Small intestine (tissue), 7 donors: ENCODE measurements around the gene RAD51B. TPM values are rescaled to one million over a fixed set of nuclear protein-coding genes. Genes with fewer than 3 reads are reported as not detected.

ENCODE experiments used
- DNase-seq, 2 donors: peaks; one replicate each; pipeline versions ENCODE4 v3.0.0 to v3.0.0-alpha.2; 2013
- FAIRE-seq: peaks from 2 replicates; lab custom pipeline; 2012; peaks lifted over from hg19 to GRCh38; lab: Jason Lieb, UNC
- H3K27ac ChIP-seq, 3 donors: one replicate each; pipeline ENCODE4 v1.5.1; 2013; ENCODE audit warnings: low read length in 2 of 3, mild to moderate bottlenecking in 2 of 3, control low read depth in 1 of 3, inconsistent platforms in 1 of 3, low read depth in 1 of 3, moderate library complexity in 1 of 3
- H3K27me3 ChIP-seq, 3 donors: one replicate each; pipeline ENCODE4 v1.6.1; 2013; ENCODE audit warnings: low read length in 3 of 3, inconsistent platforms in 1 of 3; ENCODE audit not compliant: control insufficient read depth in 3 of 3, insufficient read depth in 3 of 3
- H3K36me3 ChIP-seq, 3 donors: one replicate each; pipeline ENCODE4 v1.6.1; 2013; ENCODE audit warnings: low read length in 3 of 3, inconsistent platforms in 1 of 3, low read depth in 1 of 3, mild to moderate bottlenecking in 1 of 3, moderate library complexity in 1 of 3; ENCODE audit not compliant: control insufficient read depth in 3 of 3, insufficient read depth in 2 of 3
- H3K4me1 ChIP-seq, 3 donors: one replicate each; pipeline ENCODE4 v1.6.1; 2013; ENCODE audit warnings: low read length in 2 of 3, inconsistent platforms in 1 of 3, low read depth in 1 of 3, mild to moderate bottlenecking in 1 of 3, moderate library complexity in 1 of 3; ENCODE audit not compliant: control insufficient read depth in 3 of 3, insufficient read depth in 2 of 3
- H3K4me3 ChIP-seq, 3 donors: one replicate each; pipeline ENCODE4 v1.5.1; 2013; ENCODE audit warnings: low read length in 3 of 3, control low read depth in 1 of 3, inconsistent platforms in 1 of 3, low read depth in 1 of 3, mild to moderate bottlenecking in 1 of 3, moderate library complexity in 1 of 3
- H3K9me3 ChIP-seq, 2 donors: one replicate each; pipeline ENCODE4 v1.6.1; 2013; ENCODE audit warnings: low read depth in 1 of 2, low read length in 1 of 2; ENCODE audit not compliant: control insufficient read depth in 2 of 2, insufficient read depth in 1 of 2
- WGBS, 3 donors: extraction: QIAGEN DNeasy Blood & Tissue Kit; methylation state at CpG; one replicate each; pipeline ENCODE4 v1.1.7; 2013; 5-methylcytosine and 5-hydroxymethylcytosine counted together
- polyA plus RNA-seq, 4 donors: library from polyadenylated mRNA; stranded (reverse) in 3 of 4; unstranded in 1 of 4; fragments of 200-250 nt in 3 of 4; fragments of 120-200 nt in 1 of 4; gene quantifications; one replicate each; pipeline versions ENCODE4 v1.2.1 to v1.2.3, GENCODE V29; 2013
- donor health status: healthy with polysubstance abuse.
- donor health status: control.
- donor health status: control.
- donor health status: Bipolar disorder and iron deficiency.
- donor health status: healthy.

The RAD51B gene
- polyA plus RNA-seq, 4 donors, result 1.1 to 9.0 (median 4.1) TPM

GRCh38 chr14:68571114-68571591 lies 751.6 kb downstream of the RAD51B start:
- H3K4me3 ChIP-seq, result no peak overlapping the region
- H3K9me3 ChIP-seq, result peaks cover 0 to 7% of the 10 kb centered on the region in 2 donors
- DNase-seq, result no peak
- peaks cover 0 to 4% (median 0%) of the 10 kb centered on the region in 3 donors for H3K4me1 ChIP-seq
- 93 to 98% (median 95%) methylated on average over 4 of the region's 4 CpGs for WGBS, 3 donors
- no peak overlapping the region for H3K27ac ChIP-seq
- FAIRE-seq, result no peak
- H3K36me3 ChIP-seq, result no peaks in the 10 kb centered on the region
- no peaks in the 10 kb centered on the region for H3K27me3 ChIP-seq

GRCh38 chr14:68571928-68572525 lies 752.4 kb downstream of the RAD51B start:
- no peak overlapping the region for H3K27ac ChIP-seq
- H3K36me3 ChIP-seq, result no peaks in the 10 kb centered on the region
- H3K4me1 ChIP-seq, result peaks cover 0 to 4% (median under 1%) of the 10 kb centered on the region in 3 donors
- FAIRE-seq (no peak), DNase-seq (no peak)
- WGBS, 3 donors, result 82 to 88% (median 85%) methylated on average over 10 of the region's 10 CpGs
- no peak overlapping the region for H3K4me3 ChIP-seq
- H3K27me3 ChIP-seq, result no peaks in the 10 kb centered on the region
- peaks cover 0 to 7% of the 10 kb centered on the region in 2 donors for H3K9me3 ChIP-seq

- FAIRE-seq, result no peak
- H3K4me1 ChIP-seq, result peaks cover 0 to 8% (median 4%) of the 10 kb centered on the region in 3 donors
These were observed 753.5 kb downstream of the RAD51B start for GRCh38 chr14:68573126-68573525.

GRCh38 chr14:68573722-68574121 lies 754.1 kb downstream of the RAD51B start:
- Histone ChIP-seq H3K27ac (no peak overlapping the region), H3K4me3 (no peak overlapping the region), H3K9me3 (peaks cover 0 to 7% of the 10 kb centered on the region in 2 donors), H3K27me3 (no peaks in the 10 kb centered on the region), H3K36me3 (no peaks in the 10 kb centered on the region), H3K4me1 (peaks cover 0 to 8% (median 4%) of the 10 kb centered on the region in 3 donors)
- DNase-seq (no peak), FAIRE-seq (no peak)
- 87 to 92% (median 88%) methylated on average over 2 of the region's 2 CpGs for WGBS, 3 donors

More at GRCh38 chr14:68573126-68573525, 753.5 kb downstream of the RAD51B start:
- DNase-seq, result no peak
- H3K27ac ChIP-seq, result no peak overlapping the region
- peaks cover 0 to 7% of the 10 kb centered on the region in 2 donors for H3K9me3 ChIP-seq
- WGBS, 3 donors, result 89 to 95% (median 91%) methylated on average over 6 of the region's 6 CpGs
- H3K4me3 ChIP-seq, result no peak overlapping the region
- H3K27me3 ChIP-seq, result no peaks in the 10 kb centered on the region
- no peaks in the 10 kb centered on the region for H3K36me3 ChIP-seq

GRCh38 chr14:68574461-68574860 lies 754.9 kb downstream of the RAD51B start:
- DNase-seq (no peak), FAIRE-seq (no peak)
- H3K27me3 ChIP-seq, result no peaks in the 10 kb centered on the region
- no peak overlapping the region for H3K27ac ChIP-seq
- 82 to 90% (median 85%) methylated on average over 3 of the region's 3 CpGs for WGBS, 3 donors
- H3K9me3 ChIP-seq, result peaks cover 0 to 7% of the 10 kb centered on the region in 2 donors
- H3K36me3 ChIP-seq, result no peaks in the 10 kb centered on the region
- H3K4me1 ChIP-seq, result peaks cover 0 to 8% (median 4%) of the 10 kb centered on the region in 3 donors
- H3K4me3 ChIP-seq, result no peak overlapping the region

- no peaks in the 10 kb centered on the region for H3K36me3 ChIP-seq
- H3K27ac ChIP-seq, result no peak overlapping the region
- FAIRE-seq (no peak), DNase-seq (no peak)
- H3K9me3 ChIP-seq, result peaks cover 0 to 7% of the 10 kb centered on the region in 2 donors
- 61 to 89% (median 83%) methylated on average over 3 of the region's 3 CpGs for WGBS, 3 donors
- H3K4me1 ChIP-seq, result peaks cover 0 to 8% (median 4%) of the 10 kb centered on the region in 3 donors
- no peaks in the 10 kb centered on the region for H3K27me3 ChIP-seq
- no peak overlapping the region for H3K4me3 ChIP-seq
These were observed 755.3 kb downstream of the RAD51B start for GRCh38 chr14:68574906-68575305.

- Histone ChIP-seq H3K27ac (no peak overlapping the region), H3K4me3 (no peak overlapping the region), H3K4me1 (peaks cover 0 to 10% (median 4%) of the 10 kb centered on the region in 3 donors), H3K9me3 (peaks cover 0 to 7% of the 10 kb centered on the region in 2 donors), H3K36me3 (no peaks in the 10 kb centered on the region), H3K27me3 (no peaks in the 10 kb centered on the region)
- FAIRE-seq (no peak), DNase-seq (no peak)
- whole genome bisulfite sequencing, 3 donors, result 71 to 95% (median 89%) methylated on average over 4 of the region's 4 CpGs
These were observed 755.8 kb downstream of the RAD51B start for GRCh38 chr14:68575426-68575825.

GRCh38 chr14:68576031-68576430 lies 756.5 kb downstream of the RAD51B start:
- DNase-seq (no peak), FAIRE-seq (no peak)
- Histone ChIP-seq H3K9me3 (peaks cover 0 to 6% of the 10 kb centered on the region in 2 donors), H3K36me3 (no peaks in the 10 kb centered on the region), H3K27ac (no peak overlapping the region), H3K4me3 (no peak overlapping the region), H3K4me1 (peaks cover 0 to 12% (median 4%) of the 10 kb centered on the region in 3 donors), H3K27me3 (no peaks in the 10 kb centered on the region)
- 87 to 95% (median 93%) methylated on average over 2 of the region's 2 CpGs for WGBS, 3 donors
